Measurements from ENCODE around the gene KCNJ16. TPM values are rescaled to one million over a fixed set of nuclear protein-coding genes. Genes with fewer than 3 reads are reported as not detected.

KCNJ16 gene
- polyA plus RNA-seq, 2 of the 4 experiments (the other 2 are of a cell fraction): 0.87 to 1.6 TPM

DNA sequence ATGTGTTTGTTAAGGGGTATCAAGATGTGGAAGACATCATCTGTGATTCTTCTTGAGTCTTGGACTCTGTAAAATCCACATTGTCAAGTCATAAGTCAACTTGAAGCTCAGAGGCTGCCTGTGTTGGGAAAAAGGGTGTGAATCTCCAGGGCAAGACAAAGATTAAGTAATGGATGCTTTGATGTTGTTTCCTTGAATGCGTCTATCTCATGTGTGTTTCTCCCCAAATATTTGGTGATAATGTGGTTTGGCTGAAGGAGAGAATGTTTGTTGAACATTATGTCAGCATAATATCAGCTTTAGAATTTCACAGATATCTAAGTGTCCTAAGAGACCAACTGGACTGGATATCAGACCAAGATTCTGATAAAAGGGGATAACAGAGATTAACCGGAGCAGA, 24.1 kb upstream of the KCNJ16 start:
- TF ChIP-seq RCOR1 (IDR thresholded peaks at IDR 0.05; ENCODE audit: low read depth, low read length) (no peak), HOXB5 (CRISPR knock-in tag; IDR thresholded peaks at IDR 0.05) (no peak), RARB (CRISPR knock-in tag; IDR thresholded peaks at IDR 0.05) (no peak), ZFP36 (IDR thresholded peaks at IDR 0.05; ENCODE audit: borderline replicate concordance, partially characterized antibody) (no peak), BHLHE40 (IDR thresholded peaks at IDR 0.05; ENCODE audit: low read depth, low read length) (no peak), EP300 (IDR thresholded peaks at IDR 0.05) (no peak), POLR2AphosphoS2 (conservative IDR thresholded peaks at IDR 0.05; ENCODE audit: low read length) (no peak)
- TF ChIP-seq, protein P1, sequence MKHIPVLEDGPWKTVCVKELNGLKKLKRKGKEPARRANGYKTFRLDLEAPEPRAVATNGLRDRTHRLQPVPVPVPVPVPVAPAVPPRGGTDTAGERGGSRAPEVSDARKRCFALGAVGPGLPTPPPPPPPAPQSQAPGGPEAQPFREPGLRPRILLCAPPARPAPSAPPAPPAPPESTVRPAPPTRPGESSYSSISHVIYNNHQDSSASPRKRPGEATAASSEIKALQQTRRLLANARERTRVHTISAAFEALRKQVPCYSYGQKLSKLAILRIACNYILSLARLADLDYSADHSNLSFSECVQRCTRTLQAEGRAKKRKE (CRISPR knock-in tag; IDR thresholded peaks at IDR 0.05; ENCODE audit: low read depth): no peak
- TF ChIP-seq, protein P2, sequence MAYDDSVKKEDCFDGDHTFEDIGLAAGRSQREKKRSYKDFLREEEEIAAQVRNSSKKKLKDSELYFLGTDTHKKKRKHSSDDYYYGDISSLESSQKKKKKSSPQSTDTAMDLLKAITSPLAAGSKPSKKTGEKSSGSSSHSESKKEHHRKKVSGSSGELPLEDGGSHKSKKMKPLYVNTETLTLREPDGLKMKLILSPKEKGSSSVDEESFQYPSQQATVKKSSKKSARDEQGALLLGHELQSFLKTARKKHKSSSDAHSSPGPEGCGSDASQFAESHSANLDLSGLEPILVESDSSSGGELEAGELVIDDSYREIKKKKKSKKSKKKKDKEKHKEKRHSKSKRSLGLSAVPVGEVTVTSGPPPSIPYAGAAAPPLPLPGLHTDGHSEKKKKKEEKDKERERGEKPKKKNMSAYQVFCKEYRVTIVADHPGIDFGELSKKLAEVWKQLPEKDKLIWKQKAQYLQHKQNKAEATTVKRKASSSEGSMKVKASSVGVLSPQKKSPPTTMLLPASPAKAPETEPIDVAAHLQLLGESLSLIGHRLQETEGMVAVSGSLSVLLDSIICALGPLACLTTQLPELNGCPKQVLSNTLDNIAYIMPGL (CRISPR knock-in tag; IDR thresholded peaks at IDR 0.05; ENCODE audit: borderline replicate concordance): no peak
- TF ChIP-seq, protein P3, sequence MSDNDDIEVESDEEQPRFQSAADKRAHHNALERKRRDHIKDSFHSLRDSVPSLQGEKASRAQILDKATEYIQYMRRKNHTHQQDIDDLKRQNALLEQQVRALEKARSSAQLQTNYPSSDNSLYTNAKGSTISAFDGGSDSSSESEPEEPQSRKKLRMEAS (IDR thresholded peaks at IDR 0.05): no peak
- POLR2A ChIA-PET: no interaction called here
- H3K4me1 ChIP-seq: peaks cover 13% of the 10 kb centered on the region; the same call in 2 of the 3 replicates
- no peak overlapping the region for H3K4me3 ChIP-seq
- H3K27ac ChIP-seq: no peak overlapping the region
- H3K9me3 ChIP-seq: no peaks in the 10 kb centered on the region
- WGBS (ENCODE audit: missing lambda C conversion rate): 74% methylated on average over 2 of the region's 2 CpGs
- ATAC-seq (no peak), FAIRE-seq (no peak), DNase-seq (ENCODE audit: low read depth in 1 of 2, low spot score in 1 of 2) (no peak)
- CTCF ChIA-PET: interaction anchor here (0.6 kb wide), 1 partner anchor 1818 kb away, joined by 3 read pairs; no protein-coding TSS in a partner anchor
- H3K4me2 ChIP-seq: no peak overlapping the region

DNA sequence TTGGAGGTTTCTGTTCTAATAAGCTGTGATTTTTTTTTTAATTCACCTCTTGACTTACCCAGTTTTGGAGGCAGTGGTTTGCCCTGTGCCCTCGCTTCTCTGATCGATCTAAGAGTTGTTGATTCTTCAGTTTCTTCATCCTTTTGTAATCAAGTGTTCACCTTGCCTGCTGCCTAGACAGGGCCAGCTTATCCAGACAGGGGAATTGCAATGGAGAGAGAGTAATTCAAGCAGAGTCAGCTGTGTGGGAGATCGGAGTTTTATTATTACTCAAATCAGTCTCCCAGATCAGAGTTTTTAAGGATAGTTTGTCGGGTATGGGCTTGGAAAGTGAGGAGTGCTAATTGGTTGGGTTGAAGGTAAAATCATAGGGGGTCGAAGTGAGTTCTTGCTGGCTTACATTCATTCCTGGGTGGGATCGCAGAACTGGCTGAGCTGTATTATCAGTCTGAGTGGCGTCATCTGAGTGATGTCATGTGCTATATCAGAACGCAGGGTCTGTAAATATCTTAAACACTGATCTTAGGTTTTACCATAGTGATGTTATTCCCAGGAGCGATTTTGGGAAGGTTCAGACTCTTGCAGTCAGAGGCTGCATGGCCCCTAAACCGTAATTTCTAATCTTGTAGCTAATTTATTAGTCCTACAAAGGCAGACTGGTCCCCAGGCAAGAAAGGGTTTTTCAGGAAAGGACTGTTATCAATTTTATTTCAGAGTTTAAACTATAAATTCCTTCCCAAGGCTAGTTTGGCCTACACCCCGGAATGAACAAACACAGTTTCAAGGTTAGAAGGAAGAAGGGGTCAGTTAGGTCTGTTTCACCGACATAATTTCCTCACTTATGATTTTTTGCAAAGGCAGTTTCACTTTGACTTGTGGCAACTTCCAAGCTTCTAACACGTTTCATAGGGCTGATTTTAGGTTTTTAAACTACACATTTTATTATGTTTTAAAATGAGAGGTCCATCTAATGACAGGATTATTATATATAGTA, 21.5 kb upstream of the KCNJ16 start:
- no peak for ATAC-seq
- 55% methylated on average over 13 of the region's 13 CpGs for WGBS (ENCODE audit: missing lambda C conversion rate)
- no peak for TF ChIP-seq FOXS1 (CRISPR knock-in tag; IDR thresholded peaks at IDR 0.05)
- TF ChIP-seq, protein P3 (IDR thresholded peaks at IDR 0.05): no peak
- no peak for TF ChIP-seq HOXA7 (CRISPR knock-in tag; IDR thresholded peaks at IDR 0.05)
- no peak for TF ChIP-seq HOXB5 (CRISPR knock-in tag; IDR thresholded peaks at IDR 0.05)
- TF ChIP-seq, protein P2 (CRISPR knock-in tag; IDR thresholded peaks at IDR 0.05; ENCODE audit: borderline replicate concordance): no peak
- TF ChIP-seq NPAS2 (CRISPR knock-in tag; IDR thresholded peaks at IDR 0.05; ENCODE audit: borderline replicate concordance): no peak
- no peak for TF ChIP-seq ZSCAN20 (CRISPR knock-in tag; IDR thresholded peaks at IDR 0.05)
- no peak for TF ChIP-seq HEYL (CRISPR knock-in tag; IDR thresholded peaks at IDR 0.05)
- TF ChIP-seq ESRRA (IDR thresholded peaks at IDR 0.05; ENCODE audit: borderline replicate concordance, low read length): no peak
- TF ChIP-seq CHD4 (IDR thresholded peaks at IDR 0.05; ENCODE audit: borderline replicate concordance): no peak
- no peak for TF ChIP-seq PHF8 (IDR thresholded peaks at IDR 0.05; ENCODE audit: borderline replicate concordance, low read depth)
- TF ChIP-seq RARB (CRISPR knock-in tag; IDR thresholded peaks at IDR 0.05): no peak
- no peak for TF ChIP-seq ZC3H11A (IDR thresholded peaks at IDR 0.05)
- TF ChIP-seq, protein P4, sequence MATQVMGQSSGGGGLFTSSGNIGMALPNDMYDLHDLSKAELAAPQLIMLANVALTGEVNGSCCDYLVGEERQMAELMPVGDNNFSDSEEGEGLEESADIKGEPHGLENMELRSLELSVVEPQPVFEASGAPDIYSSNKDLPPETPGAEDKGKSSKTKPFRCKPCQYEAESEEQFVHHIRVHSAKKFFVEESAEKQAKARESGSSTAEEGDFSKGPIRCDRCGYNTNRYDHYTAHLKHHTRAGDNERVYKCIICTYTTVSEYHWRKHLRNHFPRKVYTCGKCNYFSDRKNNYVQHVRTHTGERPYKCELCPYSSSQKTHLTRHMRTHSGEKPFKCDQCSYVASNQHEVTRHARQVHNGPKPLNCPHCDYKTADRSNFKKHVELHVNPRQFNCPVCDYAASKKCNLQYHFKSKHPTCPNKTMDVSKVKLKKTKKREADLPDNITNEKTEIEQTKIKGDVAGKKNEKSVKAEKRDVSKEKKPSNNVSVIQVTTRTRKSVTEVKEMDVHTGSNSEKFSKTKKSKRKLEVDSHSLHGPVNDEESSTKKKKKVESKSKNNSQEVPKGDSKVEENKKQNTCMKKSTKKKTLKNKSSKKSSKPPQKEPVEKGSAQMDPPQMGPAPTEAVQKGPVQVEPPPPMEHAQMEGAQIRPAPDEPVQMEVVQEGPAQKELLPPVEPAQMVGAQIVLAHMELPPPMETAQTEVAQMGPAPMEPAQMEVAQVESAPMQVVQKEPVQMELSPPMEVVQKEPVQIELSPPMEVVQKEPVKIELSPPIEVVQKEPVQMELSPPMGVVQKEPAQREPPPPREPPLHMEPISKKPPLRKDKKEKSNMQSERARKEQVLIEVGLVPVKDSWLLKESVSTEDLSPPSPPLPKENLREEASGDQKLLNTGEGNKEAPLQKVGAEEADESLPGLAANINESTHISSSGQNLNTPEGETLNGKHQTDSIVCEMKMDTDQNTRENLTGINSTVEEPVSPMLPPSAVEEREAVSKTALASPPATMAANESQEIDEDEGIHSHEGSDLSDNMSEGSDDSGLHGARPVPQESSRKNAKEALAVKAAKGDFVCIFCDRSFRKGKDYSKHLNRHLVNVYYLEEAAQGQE (IDR thresholded peaks at IDR 0.05): no peak
- TF ChIP-seq, protein P1 (CRISPR knock-in tag; IDR thresholded peaks at IDR 0.05; ENCODE audit: low read depth): no peak
- TF ChIP-seq TFCP2L1 (CRISPR knock-in tag; IDR thresholded peaks at IDR 0.05): no peak
- FAIRE-seq: no peak
- no peak overlapping the region for H3K27ac ChIP-seq
- H3K4me2 ChIP-seq: peak overlapping the region; percentile 24; the same call in 1 of the 3 replicates
- no peak for DNase-seq (ENCODE audit: low read depth in 1 of 2, low spot score in 1 of 2)
- H3K4me1 ChIP-seq: 0 out of 3 replicates have a peak, but pooled peaks cover 4% of the 10 kb centered on the region
- ChIA-PET CTCF (interaction anchor here (1.2 kb wide), 1 partner anchor 12 kb away, joined by 3 read pairs; no protein-coding TSS in a partner anchor), POLR2A (no interaction called here)
- no peaks in the 10 kb centered on the region for H3K9me3 ChIP-seq
- H3K4me3 ChIP-seq: no peak overlapping the region

Data from A549 (cell line).